Measurements from ENCODE around the gene MYEF2. TPM values are rescaled to one million over a fixed set of nuclear protein-coding genes. Genes with fewer than 3 reads are reported as not detected.

Gene MYEF2, protein sequence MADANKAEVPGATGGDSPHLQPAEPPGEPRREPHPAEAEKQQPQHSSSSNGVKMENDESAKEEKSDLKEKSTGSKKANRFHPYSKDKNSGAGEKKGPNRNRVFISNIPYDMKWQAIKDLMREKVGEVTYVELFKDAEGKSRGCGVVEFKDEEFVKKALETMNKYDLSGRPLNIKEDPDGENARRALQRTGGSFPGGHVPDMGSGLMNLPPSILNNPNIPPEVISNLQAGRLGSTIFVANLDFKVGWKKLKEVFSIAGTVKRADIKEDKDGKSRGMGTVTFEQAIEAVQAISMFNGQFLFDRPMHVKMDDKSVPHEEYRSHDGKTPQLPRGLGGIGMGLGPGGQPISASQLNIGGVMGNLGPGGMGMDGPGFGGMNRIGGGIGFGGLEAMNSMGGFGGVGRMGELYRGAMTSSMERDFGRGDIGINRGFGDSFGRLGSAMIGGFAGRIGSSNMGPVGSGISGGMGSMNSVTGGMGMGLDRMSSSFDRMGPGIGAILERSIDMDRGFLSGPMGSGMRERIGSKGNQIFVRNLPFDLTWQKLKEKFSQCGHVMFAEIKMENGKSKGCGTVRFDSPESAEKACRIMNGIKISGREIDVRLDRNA
- total RNA-seq: 10 to 100 TPM; 26.8 to 59.0 (median 34.5) TPM

DNA sequence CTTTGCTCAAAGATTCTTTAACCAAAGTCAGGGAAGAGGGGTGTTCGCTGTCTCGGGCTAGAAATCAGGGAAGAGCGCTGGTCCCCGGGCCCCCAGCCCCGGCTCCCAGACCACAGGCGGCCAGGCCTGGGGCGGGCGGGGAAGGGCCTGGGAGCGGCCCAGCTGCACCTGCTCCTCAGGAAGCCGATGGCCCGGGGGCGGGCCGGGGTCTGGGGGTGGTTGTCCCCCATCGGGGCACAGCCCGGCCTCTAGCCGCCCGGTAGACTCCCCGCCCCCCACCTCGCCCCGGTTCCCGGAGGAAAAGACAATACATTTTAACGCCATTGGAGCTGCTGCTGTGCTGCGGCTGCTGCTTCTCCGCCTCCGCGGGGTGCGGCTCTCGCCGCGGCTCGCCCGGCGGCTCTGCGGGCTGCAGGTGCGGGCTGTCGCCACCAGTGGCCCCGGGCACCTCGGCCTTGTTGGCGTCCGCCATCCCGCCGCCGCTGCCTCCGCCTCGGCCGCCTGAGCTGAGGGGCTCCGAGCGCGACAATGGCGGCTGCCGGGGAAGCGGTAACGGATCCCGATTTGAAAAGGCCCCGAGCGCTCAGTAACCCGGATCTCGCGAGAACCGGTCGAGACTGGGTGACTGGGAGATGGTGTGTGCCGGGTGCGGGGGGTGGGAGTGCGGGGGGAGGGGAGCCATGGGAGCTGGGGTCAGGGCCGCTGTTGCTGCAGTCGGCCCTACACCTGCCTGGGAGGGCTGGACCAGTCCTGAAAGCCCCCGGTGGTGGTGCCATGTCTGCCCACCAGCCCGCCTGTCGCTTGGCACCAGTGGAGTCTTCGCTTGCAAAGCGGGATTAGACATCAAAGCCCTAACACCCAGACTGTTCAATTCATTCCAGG is at the start of gene MYEF2:
MYEF2 (minus strand) TSS at position 530 of the 882 bp plus-strand sequence; CDS start at position 472, 58 bp downstream.
- peak within 1 kb of the TSS; percentile 68 to 79 (median 72) for H3K4me3 ChIP-seq
- DNase-seq (ENCODE audit: low spot score in 2 of 2): peak; percentile 24 to 36
- peak within 1 kb of the TSS; percentile 72 to 89 (median 83) for H3K27ac ChIP-seq

DNA sequence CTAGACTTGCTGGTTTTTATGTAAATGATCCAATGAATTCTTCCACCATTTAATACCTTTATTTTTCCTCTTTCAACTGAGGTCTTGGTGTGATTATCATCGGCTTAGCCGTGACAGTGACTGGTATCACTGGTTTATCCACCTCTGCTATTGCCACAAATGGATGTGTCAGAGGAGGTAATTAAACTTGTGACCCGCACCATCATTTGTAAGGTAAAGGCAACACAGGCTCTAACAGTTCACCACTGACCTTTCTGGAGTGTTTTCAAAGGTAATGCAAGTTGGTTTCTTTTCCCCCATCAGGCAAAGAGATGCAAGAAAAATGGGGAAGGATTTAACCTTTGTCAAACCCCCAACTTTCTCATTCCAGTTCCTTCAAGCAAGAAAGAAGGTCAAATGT is 47.7 kb upstream of the MYEF2 start:
- Histone ChIP-seq H3K36me3 (no peaks in the 10 kb centered on the region), H3K27me3 (no peaks in the 10 kb centered on the region), H3K4me3 (no peak overlapping the region), H3K9me3 (no peaks in the 10 kb centered on the region), H3K27ac (no peak overlapping the region), H3K4me1 (no peaks in the 10 kb centered on the region)
- TF ChIP-seq EP300 (IDR thresholded peaks at IDR 0.05): no peak
- TF ChIP-seq POLR2A (IDR thresholded peaks at IDR 0.05): no peak
- TF ChIP-seq, protein P1, sequence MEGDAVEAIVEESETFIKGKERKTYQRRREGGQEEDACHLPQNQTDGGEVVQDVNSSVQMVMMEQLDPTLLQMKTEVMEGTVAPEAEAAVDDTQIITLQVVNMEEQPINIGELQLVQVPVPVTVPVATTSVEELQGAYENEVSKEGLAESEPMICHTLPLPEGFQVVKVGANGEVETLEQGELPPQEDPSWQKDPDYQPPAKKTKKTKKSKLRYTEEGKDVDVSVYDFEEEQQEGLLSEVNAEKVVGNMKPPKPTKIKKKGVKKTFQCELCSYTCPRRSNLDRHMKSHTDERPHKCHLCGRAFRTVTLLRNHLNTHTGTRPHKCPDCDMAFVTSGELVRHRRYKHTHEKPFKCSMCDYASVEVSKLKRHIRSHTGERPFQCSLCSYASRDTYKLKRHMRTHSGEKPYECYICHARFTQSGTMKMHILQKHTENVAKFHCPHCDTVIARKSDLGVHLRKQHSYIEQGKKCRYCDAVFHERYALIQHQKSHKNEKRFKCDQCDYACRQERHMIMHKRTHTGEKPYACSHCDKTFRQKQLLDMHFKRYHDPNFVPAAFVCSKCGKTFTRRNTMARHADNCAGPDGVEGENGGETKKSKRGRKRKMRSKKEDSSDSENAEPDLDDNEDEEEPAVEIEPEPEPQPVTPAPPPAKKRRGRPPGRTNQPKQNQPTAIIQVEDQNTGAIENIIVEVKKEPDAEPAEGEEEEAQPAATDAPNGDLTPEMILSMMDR (IDR thresholded peaks at IDR 0.05): no peak
- DNase-seq (ENCODE audit: low spot score in 2 of 2): no peak
- WGBS, 2 donors: 81 to 93% methylated on average over 3 of the region's 3 CpGs

More for the DNA sequence above, at the start of gene MYEF2:
- 4 to 8% methylated on average over 24 to 30 of the region's 71 CpGs for WGBS, 2 donors
- peaks cover 0 to 12% (median 3%) of the 10 kb centered on the region in 4 donors for H3K4me1 ChIP-seq
- H3K36me3 ChIP-seq: no peaks in the 10 kb centered on the region
- no peak for TF ChIP-seq POLR2A (IDR thresholded peaks at IDR 0.05)
- TF ChIP-seq, protein P1 (IDR thresholded peaks at IDR 0.05): no peak
- TF ChIP-seq EP300 (IDR thresholded peaks at IDR 0.05): no peak
- no peaks in the 10 kb centered on the region for H3K27me3 ChIP-seq
- no peaks in the 10 kb centered on the region for H3K9me3 ChIP-seq

DNA sequence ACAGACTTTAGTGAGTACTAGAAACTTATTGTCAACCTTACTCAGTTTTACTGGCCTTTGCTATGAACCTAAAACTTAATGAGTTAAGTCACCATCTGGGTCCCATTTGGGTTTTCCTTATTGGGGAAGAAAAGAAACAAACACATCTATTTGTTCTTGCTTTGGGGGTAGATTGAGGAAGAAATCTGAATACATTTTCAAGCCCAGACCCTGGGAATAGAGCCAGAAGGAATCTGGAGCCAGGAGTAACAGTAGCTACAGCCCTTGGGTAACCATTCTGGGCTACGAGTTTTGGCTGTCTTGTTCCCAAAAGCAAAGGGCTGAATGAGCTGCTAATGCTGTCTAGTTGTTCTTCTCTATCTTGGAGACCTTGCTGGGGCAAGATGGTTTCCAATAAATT is 44.5 kb upstream of the MYEF2 start:
- no peak for DNase-seq (ENCODE audit: low spot score in 2 of 2)
- WGBS, 2 donors: 27 to 45% methylated on average over 1 of the region's 1 CpG
- no peaks in the 10 kb centered on the region for H3K9me3 ChIP-seq
- H3K27ac ChIP-seq: no peak overlapping the region
- H3K36me3 ChIP-seq: no peaks in the 10 kb centered on the region
- H3K4me3 ChIP-seq: no peak overlapping the region
- H3K4me1 ChIP-seq: no peaks in the 10 kb centered on the region
- TF ChIP-seq, protein P1 (IDR thresholded peaks at IDR 0.05): no peak
- TF ChIP-seq EP300 (IDR thresholded peaks at IDR 0.05) (no peak), POLR2A (IDR thresholded peaks at IDR 0.05) (no peak)
- H3K27me3 ChIP-seq: no peaks in the 10 kb centered on the region

DNA sequence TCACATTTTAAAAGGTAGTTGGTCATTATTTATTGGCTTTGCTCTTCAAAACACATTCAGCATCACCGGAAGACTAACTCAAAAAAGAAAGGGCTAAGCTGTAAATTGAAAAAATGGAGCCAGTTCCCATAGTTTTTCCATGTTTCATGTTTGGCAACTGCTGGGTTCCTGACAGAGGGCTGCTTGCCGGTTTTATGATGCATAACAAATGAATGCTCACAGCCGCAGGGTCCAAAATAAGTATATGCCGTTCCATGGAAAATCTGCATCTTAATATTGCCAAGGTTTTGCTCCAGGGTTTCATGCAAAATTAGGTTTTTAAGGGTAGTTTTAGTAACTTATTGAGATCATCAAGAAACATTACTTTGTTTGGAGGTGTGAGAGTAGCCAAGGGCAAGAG is 43.8 kb upstream of the MYEF2 start:
- H3K4me3 ChIP-seq: no peak overlapping the region
- TF ChIP-seq, protein P1 (IDR thresholded peaks at IDR 0.05): no peak
- TF ChIP-seq POLR2A (IDR thresholded peaks at IDR 0.05): no peak
- TF ChIP-seq EP300 (IDR thresholded peaks at IDR 0.05): no peak

More for the DNA sequence above, 43.8 kb upstream of the MYEF2 start:
- H3K36me3 ChIP-seq: no peaks in the 10 kb centered on the region
- no peak for DNase-seq (ENCODE audit: low spot score in 2 of 2)
- H3K4me1 ChIP-seq: no peaks in the 10 kb centered on the region
- no peaks in the 10 kb centered on the region for H3K9me3 ChIP-seq
- 58 to 66% methylated on average over 4 of the region's 4 CpGs for WGBS, 2 donors
- H3K27ac ChIP-seq: no peak overlapping the region
- H3K27me3 ChIP-seq: no peaks in the 10 kb centered on the region

Measured in tibial nerve (tissue), 4 donors.